T-cell (primary cell): ENCODE data around the gene EPN2. TPM values are rescaled to one million over a fixed set of nuclear protein-coding genes. Genes with fewer than 3 reads are reported as not detected.

Experiments used
- ATAC-seq, 4 experiments: fragments of 200-7000 bp in 3 of 4; fragments of 150-1000 bp in 1 of 4; cut with Tn5 transposase; replicated peaks in 1 of 4; 1 replicate in 3 of 4; 2 replicates in 1 of 4; pipeline ENCODE4 v1.10.0; 2021; ENCODE audit warnings: moderate library complexity in 3 of 4, mild to moderate bottlenecking in 2 of 4, moderate number of reproducible peaks in 1 of 4
- CTCF ChIA-PET, 2 donors: fragments of 300-600 bp; sonication (Branson Sonifier 250); formaldehyde crosslinking; loops; one replicate each; lab custom pipeline; 2022; ENCODE audit warnings: antibody characterized with exemption in 2 of 2; lab: Charles Lee
- POLR2A ChIA-PET, 2 donors: fragments of 300-600 bp; sonication (Branson Sonifier 250); formaldehyde crosslinking; loops; one replicate each; lab custom pipeline; 2022; ENCODE audit warnings: antibody characterized with exemption in 2 of 2; lab: Charles Lee
- DNase-seq, 35 experiments: peaks; one replicate each; pipeline versions ENCODE4 v3.0.0 to v3.0.0-alpha.2; 2013 to 2023
- H3K27ac ChIP-seq: one replicate; pipeline ENCODE4 v1.5.1; 2013; ENCODE audit warnings: low read length
- H3K27me3 ChIP-seq, 2 experiments: replicated peaks in 1 of 2; 1 replicate in 1 of 2; 2 replicates in 1 of 2; pipeline versions ENCODE4 v1.6.1 to v1.7.0; 2013; ENCODE audit warnings: low read length in 1 of 2, mixed read lengths in 1 of 2; ENCODE audit not compliant: control insufficient read depth in 2 of 2, insufficient read depth in 2 of 2; ENCODE audit errors: extremely low read depth in 1 of 2
- H3K36me3 ChIP-seq, 2 donors: 1 replicate in 1 of 2; 2 replicates in 1 of 2; pipeline versions ENCODE4 v1.6.1 to v1.7.0; 2013; ENCODE audit warnings: low read length in 1 of 2; ENCODE audit not compliant: control insufficient read depth in 2 of 2, insufficient read depth in 1 of 2; ENCODE audit errors: extremely low read depth in 1 of 2
- H3K4me1 ChIP-seq, 2 experiments: 1 replicate in 1 of 2; 2 replicates in 1 of 2; pipeline versions ENCODE4 v1.6.1 to v1.7.0; 2013; ENCODE audit warnings: low read length in 2 of 2, mixed read lengths in 1 of 2; ENCODE audit not compliant: insufficient read depth in 2 of 2, control insufficient read depth in 1 of 2; ENCODE audit errors: extremely low read depth in 1 of 2
- H3K4me3 ChIP-seq, 2 donors: 1 replicate in 1 of 2; 2 replicates in 1 of 2; pipeline versions ENCODE4 v1.5.1 to v1.7.0; 2013; ENCODE audit warnings: mild to moderate bottlenecking in 2 of 2, low read length in 1 of 2, moderate library complexity in 1 of 2; ENCODE audit not compliant: control insufficient read depth in 1 of 2; ENCODE audit errors: extremely low read depth in 1 of 2
- H3K9me3 ChIP-seq: 2 replicates; pipeline ENCODE4 v1.7.0; 2013
- H3K27ac Mint-ChIP-seq, 2 donors: one replicate each; pipeline ENCODE4 v1.8.0; 2020 to 2021; ENCODE audit warnings: mild to moderate bottlenecking in 2 of 2, mixed read lengths in 2 of 2
- H3K27me3 Mint-ChIP-seq, 2 donors: one replicate each; pipeline ENCODE4 v1.8.0; 2021 to 2022; ENCODE audit warnings: mixed read lengths in 2 of 2
- H3K36me3 Mint-ChIP-seq: one replicate; pipeline ENCODE4 v1.8.0; 2021; ENCODE audit warnings: mixed read lengths
- H3K4me1 Mint-ChIP-seq, 3 donors: one replicate each; pipeline ENCODE4 v1.8.0; 2020 to 2022; ENCODE audit warnings: mixed read lengths in 3 of 3, mild to moderate bottlenecking in 1 of 3
- H3K4me3 Mint-ChIP-seq, 3 donors: one replicate each; pipeline ENCODE4 v1.8.0; 2020 to 2022; ENCODE audit warnings: mild to moderate bottlenecking in 3 of 3, mixed read lengths in 3 of 3, moderate library complexity in 3 of 3
- H3K9me3 Mint-ChIP-seq, 3 donors: one replicate each; pipeline ENCODE4 v1.8.0; 2020 to 2022; ENCODE audit warnings: mixed read lengths in 3 of 3
- WGBS: methylation state at CpG from one replicate; pipeline ENCODE4 v1.1.5; 2013; ENCODE audit warnings: missing lambda C conversion rate; ENCODE audit not compliant: insufficient coverage; 5-methylcytosine and 5-hydroxymethylcytosine counted together
- total RNA-seq, 35 experiments: library from RNA in 6 of 35; stranded (reverse) in 6 of 35; fragments of 120-200 nt in 1 of 35; gene quantifications; one replicate each; pipeline versions ENCODE4 v1.2.1 to v1.2.4 and lab custom pipeline; 2013 to 2026

EPN2 gene
- total RNA-seq, 5 donors from 2014 or later (not counting 1 experiment from before 2014, with no cell fraction given): 5.5 to 9.8 (median 8.4) TPM

DNA sequence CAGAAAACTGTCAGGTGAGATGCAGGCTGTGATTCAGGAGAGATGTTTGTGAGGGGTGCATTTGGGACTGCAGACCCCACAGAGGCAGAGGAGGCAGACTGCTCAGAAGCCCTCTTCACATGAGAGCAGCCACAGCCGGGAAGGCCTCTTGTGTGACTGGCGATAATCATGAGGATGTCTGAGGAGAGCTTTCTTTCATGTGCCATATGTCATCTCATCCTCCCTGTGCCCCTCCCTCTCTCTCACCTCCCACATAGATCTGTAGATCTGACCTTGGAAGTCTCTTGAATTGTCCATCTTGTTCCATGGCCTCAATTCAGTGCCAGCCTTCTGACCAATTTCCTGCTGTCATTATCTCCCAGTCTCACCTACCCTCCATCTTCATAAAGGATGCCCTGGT is 50.5 kb downstream of the EPN2 start:
- H3K9me3 Mint-ChIP-seq: no peaks in the 10 kb centered on the region
- no peak overlapping the region for H3K27ac ChIP-seq
- H3K4me3 Mint-ChIP-seq: no peak overlapping the region
- peaks cover 15 to 29% (median 15%) of the 10 kb centered on the region in 3 donors for H3K4me1 Mint-ChIP-seq
- ChIA-PET CTCF (no interaction called here), POLR2A (no interaction called here)
- DNase-seq: no peak
- WGBS: no CpG with 5 or more reads among the region's 2 CpGs
- H3K9me3 ChIP-seq: no peaks in the 10 kb centered on the region
- no peak overlapping the region for H3K27ac Mint-ChIP-seq
- H3K27me3 Mint-ChIP-seq: peaks cover 4 to 17% of the 10 kb centered on the region in 2 donors
- no peaks in the 10 kb centered on the region for H3K36me3 ChIP-seq
- H3K36me3 Mint-ChIP-seq: peaks cover 15% of the 10 kb centered on the region
- peaks cover 0 to 24% of the 10 kb centered on the region in 2 experiments for H3K4me1 ChIP-seq
- H3K27me3 ChIP-seq: peaks cover 0 to 8% of the 10 kb centered on the region in 2 experiments
- H3K4me3 ChIP-seq: no peak overlapping the region
- ATAC-seq: no peak

DNA sequence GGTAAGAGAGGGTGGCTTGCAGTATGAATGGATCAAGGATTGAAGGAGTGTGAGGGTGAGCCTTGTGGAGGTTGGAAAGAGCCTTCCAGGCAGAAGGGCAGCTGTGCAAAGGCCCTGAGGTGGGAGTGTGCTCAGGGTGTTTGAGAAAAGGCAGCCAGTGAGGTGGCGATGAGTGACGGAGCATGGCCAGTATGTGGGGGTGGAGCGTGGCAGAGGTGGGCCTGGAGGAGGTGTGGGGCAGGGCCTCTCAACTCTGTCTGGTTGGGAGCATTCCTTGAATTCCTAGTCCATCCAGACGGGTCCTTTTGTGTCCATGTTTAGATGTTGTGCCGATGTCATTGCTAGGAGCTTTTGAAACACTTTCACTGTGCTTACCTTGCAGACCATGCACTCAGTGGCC is 51.3 kb downstream of the EPN2 start:
- H3K4me3 Mint-ChIP-seq: no peak overlapping the region
- Histone ChIP-seq H3K36me3 (no peaks in the 10 kb centered on the region), H3K9me3 (no peaks in the 10 kb centered on the region), H3K4me3 (no peak overlapping the region), H3K27ac (no peak overlapping the region), H3K4me1 (peaks cover 0 to 23% of the 10 kb centered on the region in 2 experiments), H3K27me3 (peaks cover 0 to 8% of the 10 kb centered on the region in 2 experiments)
- peaks cover 11% of the 10 kb centered on the region for H3K36me3 Mint-ChIP-seq
- ChIA-PET CTCF (no interaction called here), POLR2A (no interaction called here)
- no peaks in the 10 kb centered on the region for H3K9me3 Mint-ChIP-seq
- ATAC-seq: no peak
- 96% methylated on average over 4 of the region's 5 CpGs for WGBS
- H3K4me1 Mint-ChIP-seq: peaks cover 15 to 23% (median 15%) of the 10 kb centered on the region in 3 donors
- no peak overlapping the region for H3K27ac Mint-ChIP-seq
- H3K27me3 Mint-ChIP-seq: peaks cover 4 to 17% of the 10 kb centered on the region in 2 donors
- no peak for DNase-seq

DNA sequence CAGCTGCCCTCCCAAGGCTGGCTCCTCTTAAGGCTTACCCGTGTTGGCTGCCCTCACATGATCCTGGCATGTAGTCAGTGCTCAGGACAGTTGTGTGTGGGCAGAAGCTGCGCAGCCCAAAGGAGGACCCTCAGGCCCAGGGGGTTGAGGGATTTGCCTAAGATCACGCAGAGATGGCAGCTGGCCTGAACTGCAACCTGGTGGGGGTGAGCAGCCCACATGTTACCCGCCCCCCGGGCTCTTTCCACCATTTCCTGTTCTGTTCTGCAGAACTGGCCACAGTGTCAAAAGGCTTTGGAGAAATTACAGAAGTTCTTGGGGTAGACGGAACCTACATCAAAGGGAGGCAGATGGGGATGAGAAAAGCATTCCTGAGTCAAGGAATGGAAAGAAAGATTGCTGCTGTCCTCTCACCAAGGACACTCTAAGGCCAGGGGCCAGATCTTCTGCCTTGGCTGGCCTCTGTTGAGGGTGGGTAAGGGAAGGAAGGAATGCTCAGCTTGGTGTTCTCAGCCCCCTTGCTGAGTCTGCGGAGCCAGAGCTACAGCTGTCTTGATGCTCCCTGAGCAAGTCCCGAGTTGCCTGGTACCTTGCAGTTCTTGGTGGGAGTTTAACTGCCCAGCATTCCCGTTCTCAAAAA is 53.0 kb downstream of the EPN2 start:
- H3K27ac Mint-ChIP-seq: no peak overlapping the region
- POLR2A ChIA-PET: no interaction called here
- H3K36me3 Mint-ChIP-seq: peaks cover 11% of the 10 kb centered on the region
- no peaks in the 10 kb centered on the region for H3K9me3 Mint-ChIP-seq
- CTCF ChIA-PET: no interaction called here
- H3K4me3 ChIP-seq: no peak overlapping the region
- peaks cover 0 to 8% of the 10 kb centered on the region in 2 experiments for H3K27me3 ChIP-seq
- H3K9me3 ChIP-seq: no peaks in the 10 kb centered on the region
- no peak overlapping the region for H3K27ac ChIP-seq
- peaks cover 0 to 8% (median 0%) of the 10 kb centered on the region in 3 donors for H3K4me1 Mint-ChIP-seq
- ATAC-seq (no peak), DNase-seq (no peak)
- no peaks in the 10 kb centered on the region for H3K36me3 ChIP-seq
- no peak overlapping the region for H3K4me3 Mint-ChIP-seq
- 18% methylated on average over 2 of the region's 9 CpGs for WGBS
- peaks cover 4 to 17% of the 10 kb centered on the region in 2 donors for H3K27me3 Mint-ChIP-seq
- H3K4me1 ChIP-seq: peaks cover 0 to 10% of the 10 kb centered on the region in 2 experiments

DNA sequence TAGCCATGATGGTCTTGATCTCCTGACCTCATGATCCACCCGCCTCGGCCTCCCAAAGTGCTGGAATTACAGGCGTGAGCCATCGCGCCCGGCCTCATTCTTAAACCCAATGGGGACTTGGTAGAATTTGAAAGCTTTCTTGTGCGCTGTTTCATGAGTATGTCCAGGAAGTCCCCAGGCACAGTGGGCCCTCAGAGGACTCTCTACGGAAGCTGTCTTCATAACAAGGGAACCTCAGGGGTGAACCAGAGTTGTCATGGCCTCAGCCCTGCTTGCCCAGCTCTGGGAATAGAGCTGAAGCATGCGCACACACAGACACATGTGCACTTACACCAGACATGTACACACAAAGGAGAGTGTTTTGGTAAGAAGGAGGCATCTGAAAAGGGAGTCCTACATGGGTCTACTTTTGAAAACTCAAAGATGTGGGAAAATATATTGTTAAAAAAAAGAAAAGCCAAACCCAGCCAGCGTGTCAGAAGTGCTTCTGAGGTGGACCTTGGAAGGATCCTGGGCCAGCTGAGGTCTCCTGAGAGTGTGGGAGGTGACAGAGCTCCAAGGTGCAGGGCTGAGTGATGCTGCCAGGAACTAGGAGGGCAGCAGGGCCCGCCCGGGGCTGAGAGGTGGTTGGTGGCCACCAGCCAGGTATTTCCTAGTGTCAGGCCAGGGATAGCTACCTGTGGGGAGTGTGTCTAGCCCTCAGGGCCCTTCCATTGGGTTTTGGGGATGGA is 54.6 kb downstream of the EPN2 start:
- Mint-ChIP-seq H3K27ac (no peak overlapping the region), H3K4me3 (no peak overlapping the region), H3K9me3 (no peaks in the 10 kb centered on the region), H3K4me1 (peaks cover 0 to 2% (median 0%) of the 10 kb centered on the region in 3 donors), H3K27me3 (peaks cover 4 to 17% of the 10 kb centered on the region in 2 donors), H3K36me3 (peaks cover 11% of the 10 kb centered on the region)
- H3K27me3 ChIP-seq: peaks cover 0 to 8% of the 10 kb centered on the region in 2 experiments
- ChIA-PET CTCF (interaction anchor here in 1 of 2 donors (0.6 to 0.8 kb wide), 2 partner anchors 15 to 30 kb away, joined by 3 read pairs; no protein-coding TSS in a partner anchor), POLR2A (no interaction called here)
- WGBS: 90% methylated on average over 11 of the region's 12 CpGs
- peaks cover 0 to 7% of the 10 kb centered on the region in 2 experiments for H3K4me1 ChIP-seq
- no peak overlapping the region for H3K4me3 ChIP-seq
- H3K9me3 ChIP-seq: no peaks in the 10 kb centered on the region
- H3K27ac ChIP-seq: no peak overlapping the region
- no peaks in the 10 kb centered on the region for H3K36me3 ChIP-seq
- DNase-seq (no peak), ATAC-seq (no peak)

DNA sequence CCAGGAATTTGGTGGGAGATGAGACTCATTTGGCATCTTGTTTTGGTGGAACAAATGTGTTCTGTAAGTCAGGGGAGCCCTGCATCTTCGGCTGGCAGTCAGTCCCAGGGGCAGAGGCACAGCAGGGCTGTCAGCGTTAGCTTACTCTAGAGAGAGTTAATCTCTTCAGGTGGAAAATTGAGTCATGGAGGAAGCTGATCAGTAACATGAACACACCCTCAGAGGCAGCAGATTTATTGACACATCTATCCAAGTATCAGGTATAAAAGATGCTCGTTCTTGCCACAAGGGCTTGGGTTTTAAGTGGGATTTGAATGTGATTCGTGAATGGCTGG is 55.2 kb downstream of the EPN2 start:
- H3K27me3 ChIP-seq: peaks cover 0 to 8% of the 10 kb centered on the region in 2 experiments
- H3K9me3 ChIP-seq: no peaks in the 10 kb centered on the region
- ChIA-PET CTCF (interaction anchor here in 1 of 2 donors (0.8 kb wide), 1 partner anchor 14 kb away, joined by 3 read pairs; no protein-coding TSS in a partner anchor), POLR2A (no interaction called here)
- no peak for ATAC-seq
- Mint-ChIP-seq H3K36me3 (peaks cover 11% of the 10 kb centered on the region), H3K27me3 (peaks cover 4 to 17% of the 10 kb centered on the region in 2 donors), H3K9me3 (no peaks in the 10 kb centered on the region), H3K4me3 (no peak overlapping the region), H3K27ac (no peak overlapping the region), H3K4me1 (peaks cover 0 to 2% (median 0%) of the 10 kb centered on the region in 3 donors)
- no peak overlapping the region for H3K4me3 ChIP-seq
- H3K36me3 ChIP-seq: no peaks in the 10 kb centered on the region
- DNase-seq: no peak
- peaks cover 0 to 7% of the 10 kb centered on the region in 2 experiments for H3K4me1 ChIP-seq
- WGBS: no CpG with 5 or more reads among the region's 4 CpGs
- no peak overlapping the region for H3K27ac ChIP-seq

DNA sequence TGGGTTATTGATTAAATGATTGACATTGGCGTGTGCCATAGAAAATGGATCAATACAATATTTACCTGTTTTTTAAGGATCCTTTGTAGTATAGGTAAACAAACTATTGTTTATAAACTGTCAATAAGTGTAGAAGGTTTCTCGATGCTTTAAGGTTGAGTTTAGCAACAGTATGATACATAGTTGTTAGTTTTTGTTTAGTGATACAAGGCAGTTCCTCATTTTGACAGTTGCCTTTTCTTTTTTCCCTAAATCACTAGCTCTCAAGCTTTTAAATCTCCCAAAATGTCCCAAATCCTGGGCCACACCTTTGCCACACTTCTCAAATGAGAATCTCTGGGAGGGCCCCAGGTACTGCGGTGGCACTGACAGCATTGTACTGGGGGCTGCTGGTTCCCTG is 57.3 kb downstream of the EPN2 start:
- ChIA-PET POLR2A (no interaction called here), CTCF (no interaction called here)
- DNase-seq (no peak), ATAC-seq (no peak)
- H3K4me3 ChIP-seq: no peak overlapping the region
- peaks cover 0 to 6% of the 10 kb centered on the region in 2 donors for H3K27me3 Mint-ChIP-seq
- H3K4me3 Mint-ChIP-seq: no peak overlapping the region
- peaks cover 0 to 7% of the 10 kb centered on the region in 2 experiments for H3K4me1 ChIP-seq
- H3K27ac ChIP-seq: no peak overlapping the region
- H3K36me3 Mint-ChIP-seq: peaks cover 5% of the 10 kb centered on the region
- H3K27me3 ChIP-seq: peaks cover 0 to 8% of the 10 kb centered on the region in 2 experiments
- H3K27ac Mint-ChIP-seq: no peak overlapping the region
- 100% methylated on average over 1 of the region's 3 CpGs for WGBS
- no peaks in the 10 kb centered on the region for H3K9me3 Mint-ChIP-seq
- H3K9me3 ChIP-seq: no peaks in the 10 kb centered on the region
- no peaks in the 10 kb centered on the region for H3K36me3 ChIP-seq
- H3K4me1 Mint-ChIP-seq: peaks cover 0 to 2% (median 0%) of the 10 kb centered on the region in 3 donors
